Cardiac fibroblast (primary cell): ENCODE measurements around the gene ZMYM5.
"Not testable (repeated sequence)": the region's sequence is repeated elsewhere in the genome, so short reads cannot be mapped to it uniquely, and the experiment has no call there.

Experiments used
- DNase-seq, 2 donors: peaks; one replicate each; pipeline versions ENCODE4 v3.0.0 to v3.0.0-alpha.2; 2010; ENCODE audit warnings: low read depth in 2 of 2
- H3K4me3 ChIP-seq, 2 donors: replicated peaks in 1 of 2; 1 replicate in 1 of 2; 2 replicates in 1 of 2; pipeline ENCODE4 v1.5.1; 2011; ENCODE audit warnings: low read depth in 2 of 2, low read length in 2 of 2, mild to moderate bottlenecking in 2 of 2, moderate library complexity in 1 of 2
- CTCF ChIP-seq: IDR thresholded peaks from one replicate; pipeline ENCODE4 v1.5.1; 2011; ENCODE audit warnings: low read depth, mild to moderate bottlenecking, low read length, inconsistent platforms

ZMYM5 gene

GRCh38 chr13:19881641-19882040 lies 18.2 kb upstream of the ZMYM5 start:
- no peak overlapping the region for H3K4me3 ChIP-seq
- no peak for TF ChIP-seq CTCF
- DNase-seq: no peak

- TF ChIP-seq CTCF: peak; percentile 64
- DNase-seq: peak; percentile 80 to 83
These were observed 1.4 kb upstream of the ZMYM5 start for GRCh38 chr13:19864746-19865309.

GRCh38 chr13:19864024-19864745 lies 736 bp upstream of the ZMYM5 start:
- TF ChIP-seq CTCF: no peak
- peak overlapping the region; percentile 52 to 78 for H3K4me3 ChIP-seq
- peak; percentile 80 to 89 for DNase-seq

More at GRCh38 chr13:19864746-19865309, 1.4 kb upstream of the ZMYM5 start:
- peak overlapping the region; percentile 52 to 78 for H3K4me3 ChIP-seq

- peak overlapping the region; percentile 78 to 84 for H3K4me3 ChIP-seq
- peak; percentile 25 to 37 for DNase-seq
- TF ChIP-seq CTCF: no peak
These were observed 752 bp downstream of the ZMYM5 start for GRCh38 chr13:19862481-19863313.

GRCh38 chr13:19861762-19862161 lies 1.7 kb downstream of the ZMYM5 start:
- DNase-seq: peak in 1 of 2 donors; percentile 5
- no peak for TF ChIP-seq CTCF
- H3K4me3 ChIP-seq: peak overlapping the region; percentile 78 to 84

GRCh38 chr13:19860884-19861655 lies 2.4 kb downstream of the ZMYM5 start:
- peak overlapping the region in 1 of 2 donors; percentile 3 for H3K4me3 ChIP-seq
- DNase-seq: peak; percentile 70 to 72
- TF ChIP-seq CTCF: no peak

- not testable (repeated sequence) for DNase-seq, H3K4me3 ChIP-seq
These were observed 5.8 kb downstream of the ZMYM5 start for GRCh38 chr13:19857637-19858036.
